ENCODE measurements around the gene BCAS4.

BCAS4 gene

DNA sequence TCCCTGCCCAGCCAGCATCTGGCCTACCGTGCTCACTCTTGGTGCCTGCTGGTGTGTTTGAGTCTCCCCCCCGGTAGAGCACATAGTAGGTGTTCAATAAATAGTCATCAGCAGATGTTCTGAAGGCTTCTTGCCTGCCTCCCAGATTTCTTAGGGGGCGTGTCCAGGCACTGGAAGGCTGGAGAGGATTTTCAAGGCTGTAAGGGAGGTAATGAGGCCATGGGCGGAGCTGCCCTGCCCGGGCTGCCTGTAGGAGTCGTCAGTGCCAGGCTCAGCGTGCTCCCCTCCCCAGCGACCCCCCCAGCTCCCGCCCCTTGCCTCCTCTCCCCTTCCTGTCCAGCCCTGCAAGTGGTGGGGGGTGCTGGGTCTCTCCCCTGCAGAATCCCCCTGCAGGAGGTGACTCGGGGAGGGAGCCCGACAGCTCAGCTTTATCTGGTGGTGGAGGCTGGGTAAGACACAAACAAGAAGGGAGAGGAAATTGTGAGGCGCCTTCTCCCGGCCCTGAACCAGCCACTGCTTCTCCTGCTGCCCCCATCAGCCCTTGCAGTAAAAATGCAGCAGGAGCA is 55.9 kb downstream of the BCAS4 start:
- H3K36me3 ChIP-seq (ENCODE audit: insufficient read depth, low read length) = peaks cover 11% of the 10 kb centered on the region; the same call in 1 of the 2 replicates
- peaks cover 40% of the 10 kb centered on the region for H3K4me1 ChIP-seq (ENCODE audit: insufficient read depth, low read length, severe bottlenecking)
- no peak overlapping the region for H3K4me2 ChIP-seq (ENCODE audit: low read length)
- TF ChIP-seq, protein P1, sequence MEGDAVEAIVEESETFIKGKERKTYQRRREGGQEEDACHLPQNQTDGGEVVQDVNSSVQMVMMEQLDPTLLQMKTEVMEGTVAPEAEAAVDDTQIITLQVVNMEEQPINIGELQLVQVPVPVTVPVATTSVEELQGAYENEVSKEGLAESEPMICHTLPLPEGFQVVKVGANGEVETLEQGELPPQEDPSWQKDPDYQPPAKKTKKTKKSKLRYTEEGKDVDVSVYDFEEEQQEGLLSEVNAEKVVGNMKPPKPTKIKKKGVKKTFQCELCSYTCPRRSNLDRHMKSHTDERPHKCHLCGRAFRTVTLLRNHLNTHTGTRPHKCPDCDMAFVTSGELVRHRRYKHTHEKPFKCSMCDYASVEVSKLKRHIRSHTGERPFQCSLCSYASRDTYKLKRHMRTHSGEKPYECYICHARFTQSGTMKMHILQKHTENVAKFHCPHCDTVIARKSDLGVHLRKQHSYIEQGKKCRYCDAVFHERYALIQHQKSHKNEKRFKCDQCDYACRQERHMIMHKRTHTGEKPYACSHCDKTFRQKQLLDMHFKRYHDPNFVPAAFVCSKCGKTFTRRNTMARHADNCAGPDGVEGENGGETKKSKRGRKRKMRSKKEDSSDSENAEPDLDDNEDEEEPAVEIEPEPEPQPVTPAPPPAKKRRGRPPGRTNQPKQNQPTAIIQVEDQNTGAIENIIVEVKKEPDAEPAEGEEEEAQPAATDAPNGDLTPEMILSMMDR (IDR thresholded peaks at IDR 0.05; ENCODE audit: low read length) = peak; percentile 7; the same call in 1 of the 2 replicates
- TF ChIP-seq EZH2 (IDR thresholded peaks at IDR 0.05; ENCODE audit: borderline replicate concordance, low read length) = no peak
- H2AFZ ChIP-seq (ENCODE audit: low read length) = no peak overlapping the region
- H4K20me1 ChIP-seq (ENCODE audit: insufficient read depth, low read length) = no peaks in the 10 kb centered on the region
- H3K79me2 ChIP-seq (ENCODE audit: insufficient read depth, low read length) = no peaks in the 10 kb centered on the region
- H3K9ac ChIP-seq (ENCODE audit: low read length) = no peak overlapping the region
- no peaks in the 10 kb centered on the region for H3K9me2 ChIP-seq (ENCODE audit: low read depth, low read length)
- H3F3A ChIP-seq (ENCODE audit: insufficient read depth, low read length) = no peaks in the 10 kb centered on the region
- H3K9me3 ChIP-seq (ENCODE audit: low read length) = no peaks in the 10 kb centered on the region
- H3K27ac ChIP-seq (ENCODE audit: low read depth, low read length, poor library complexity, severe bottlenecking) = peak overlapping the region; percentile 48
- H3K4me3 ChIP-seq (ENCODE audit: low read depth, low read length, poor library complexity, severe bottlenecking) = no peak overlapping the region
- no peaks in the 10 kb centered on the region for H3K27me3 ChIP-seq (ENCODE audit: insufficient read depth, low read length)

DNA sequence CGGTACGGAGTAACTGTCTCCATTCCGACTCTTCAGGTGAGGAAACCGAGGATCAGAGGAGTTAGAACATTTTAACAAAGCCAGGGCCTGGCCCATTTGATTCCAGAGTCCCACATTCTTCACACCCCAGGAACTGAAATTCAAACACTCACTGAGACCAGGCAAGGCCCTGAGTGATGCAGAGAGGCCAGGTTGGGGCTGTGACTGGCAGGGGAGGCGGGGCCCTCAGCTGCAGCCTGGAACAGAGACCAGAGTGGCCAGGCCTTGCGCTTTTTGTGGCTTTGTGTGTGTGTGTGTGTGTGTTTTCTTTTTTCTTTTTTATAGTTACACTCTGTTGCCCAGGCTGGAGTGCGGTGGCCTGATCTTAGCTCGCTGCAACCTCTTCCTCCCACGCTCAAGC is 57.2 kb downstream of the BCAS4 start:
- Histone ChIP-seq H2AFZ (ENCODE audit: low read length) (no peak overlapping the region), H3K4me2 (ENCODE audit: low read length) (no peak overlapping the region), H3F3A (ENCODE audit: insufficient read depth, low read length) (no peaks in the 10 kb centered on the region), H3K4me1 (ENCODE audit: insufficient read depth, low read length, severe bottlenecking) (peaks cover 40% of the 10 kb centered on the region), H3K36me3 (ENCODE audit: insufficient read depth, low read length) (peaks cover 11% of the 10 kb centered on the region; the same call in 1 of the 2 replicates), H3K79me2 (ENCODE audit: insufficient read depth, low read length) (no peaks in the 10 kb centered on the region), H4K20me1 (ENCODE audit: insufficient read depth, low read length) (no peaks in the 10 kb centered on the region), H3K9me3 (ENCODE audit: low read length) (no peaks in the 10 kb centered on the region), H3K27me3 (ENCODE audit: insufficient read depth, low read length) (no peaks in the 10 kb centered on the region), H3K27ac (ENCODE audit: low read depth, low read length, poor library complexity, severe bottlenecking) (no peak overlapping the region), H3K9me2 (ENCODE audit: low read depth, low read length) (no peaks in the 10 kb centered on the region), H3K9ac (ENCODE audit: low read length) (no peak overlapping the region), H3K4me3 (ENCODE audit: low read depth, low read length, poor library complexity, severe bottlenecking) (no peak overlapping the region)
- TF ChIP-seq, protein P1 (IDR thresholded peaks at IDR 0.05; ENCODE audit: low read length) = no peak
- no peak for TF ChIP-seq EZH2 (IDR thresholded peaks at IDR 0.05; ENCODE audit: borderline replicate concordance, low read length)

DNA sequence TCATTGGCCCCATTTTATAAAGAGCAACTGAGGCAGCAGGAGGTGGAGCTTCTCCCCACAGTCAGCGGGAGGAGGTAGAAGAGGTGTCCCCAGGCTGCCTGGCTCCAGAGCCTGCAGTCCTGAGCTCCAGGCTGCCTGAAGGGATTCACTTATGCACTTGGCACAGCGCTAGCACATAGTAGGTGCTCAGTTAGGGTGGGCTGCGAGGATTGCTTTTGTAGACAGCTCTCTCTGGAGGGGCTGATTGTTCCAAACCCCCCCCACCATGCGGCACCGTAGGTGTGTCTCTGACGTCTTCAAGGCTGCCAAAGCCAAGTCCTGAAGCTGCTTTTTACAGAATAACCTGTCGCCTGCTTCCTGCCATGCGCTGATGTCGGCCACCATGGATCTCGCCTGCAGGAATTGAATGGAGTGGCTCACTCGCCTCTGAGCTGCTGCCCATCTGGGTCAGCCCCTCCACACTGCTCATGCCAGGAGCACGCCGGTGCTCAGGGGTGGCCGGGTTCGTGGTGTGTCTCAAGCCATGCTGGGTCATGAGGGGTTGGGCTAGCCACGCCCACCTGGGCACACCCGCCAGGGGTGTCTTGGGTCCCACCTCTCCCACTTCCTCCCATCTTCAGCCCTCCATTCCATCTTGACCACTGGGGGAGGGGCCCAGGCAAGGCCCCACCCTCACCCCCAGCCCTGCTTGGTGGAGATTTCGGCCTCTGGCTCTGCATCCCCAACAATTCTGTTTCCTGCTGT is 59.8 kb downstream of the BCAS4 start:
- H2AFZ ChIP-seq (ENCODE audit: low read length) = no peak overlapping the region
- H3K79me2 ChIP-seq (ENCODE audit: insufficient read depth, low read length) = no peaks in the 10 kb centered on the region
- H3K4me2 ChIP-seq (ENCODE audit: low read length) = no peak overlapping the region
- no peak overlapping the region for H3K27ac ChIP-seq (ENCODE audit: low read depth, low read length, poor library complexity, severe bottlenecking)
- H3K4me3 ChIP-seq (ENCODE audit: low read depth, low read length, poor library complexity, severe bottlenecking) = no peak overlapping the region
- H3K9me2 ChIP-seq (ENCODE audit: low read depth, low read length) = no peaks in the 10 kb centered on the region
- TF ChIP-seq EZH2 (IDR thresholded peaks at IDR 0.05; ENCODE audit: borderline replicate concordance, low read length) = no peak
- TF ChIP-seq, protein P1 (IDR thresholded peaks at IDR 0.05; ENCODE audit: low read length) = no peak
- no peaks in the 10 kb centered on the region for H4K20me1 ChIP-seq (ENCODE audit: insufficient read depth, low read length)
- H3K9ac ChIP-seq (ENCODE audit: low read length) = no peak overlapping the region
- no peaks in the 10 kb centered on the region for H3K27me3 ChIP-seq (ENCODE audit: insufficient read depth, low read length)
- no peaks in the 10 kb centered on the region for H3K9me3 ChIP-seq (ENCODE audit: low read length)
- no peaks in the 10 kb centered on the region for H3F3A ChIP-seq (ENCODE audit: insufficient read depth, low read length)
- H3K4me1 ChIP-seq (ENCODE audit: insufficient read depth, low read length, severe bottlenecking) = peaks cover 30% of the 10 kb centered on the region
- peaks cover 6% of the 10 kb centered on the region; the same call in 1 of the 2 replicates for H3K36me3 ChIP-seq (ENCODE audit: insufficient read depth, low read length)
